Endothelial cell of umbilical vein (primary cell): ENCODE data around the gene ZNF112. TPM values are rescaled to one million over a fixed set of nuclear protein-coding genes. Genes with fewer than 3 reads are reported as not detected.

Experiments used
- BruUV-seq: library from RNA; stranded (reverse); fragments of 400-500 nt; replicated peaks from 2 replicates; lab custom pipeline; 2021; lab: Mats Ljungman, UMichigan
- CTCF ChIA-PET: fragments of 300-600, 350-600 bp; sonication (Branson Sonifier 250); formaldehyde crosslinking; loops from one replicate; lab custom pipeline; 2021; ENCODE audit warnings: antibody characterized with exemption, inconsistent platforms; lab: Charles Lee
- POLR2A ChIA-PET: fragments of 300-600, 350-600 bp; sonication (Branson Sonifier 250); formaldehyde crosslinking; loops from one replicate; lab custom pipeline; 2021; ENCODE audit warnings: antibody characterized with exemption, inconsistent platforms; lab: Charles Lee
- DNase-seq: peaks from one replicate; pipeline ENCODE4 v3.0.0-alpha.2; 2011; ENCODE audit warnings: low read depth, low spot score
- FAIRE-seq: peaks from 2 replicates; lab custom pipeline; 2011; peaks lifted over from hg19 to GRCh38; lab: Jason Lieb, UNC
- H2AFZ ChIP-seq: 2 replicates; pipeline ENCODE4 v1.6.0; 2012; ENCODE audit warnings: low read depth, low read length, control low read depth, inconsistent platforms
- H3K27ac ChIP-seq: 2 replicates; pipeline ENCODE4 v1.5.1; 2011; ENCODE audit warnings: low read depth, mild to moderate bottlenecking, control low read depth, low read length, moderate library complexity; ENCODE audit not compliant: insufficient read depth
- H3K27me3 ChIP-seq, 2 experiments: 2 replicates each; pipeline versions ENCODE4 v1.6.0 to v1.6.1; 2011; ENCODE audit warnings: low read length in 2 of 2, mixed read lengths in 1 of 2; ENCODE audit not compliant: control insufficient read depth in 2 of 2, insufficient read depth in 2 of 2
- H3K36me3 ChIP-seq, 2 experiments: 2 replicates in 1 of 2; 3 replicates in 1 of 2; pipeline ENCODE4 v1.5.1; 2011; ENCODE audit warnings: low read length in 2 of 2, mild to moderate bottlenecking in 1 of 2, moderate library complexity in 1 of 2; ENCODE audit not compliant: control insufficient read depth in 2 of 2, insufficient read depth in 2 of 2; ENCODE audit errors: extremely low read depth in 1 of 2
- H3K4me1 ChIP-seq: 3 replicates; pipeline ENCODE4 v1.5.1; 2011; ENCODE audit warnings: mild to moderate bottlenecking, low read length; ENCODE audit not compliant: control insufficient read depth, insufficient read depth; ENCODE audit errors: extremely low read depth
- H3K4me2 ChIP-seq: 2 replicates; pipeline ENCODE4 v1.6.1; 2011; ENCODE audit warnings: low read length, control low read depth, mixed read lengths; ENCODE audit not compliant: insufficient read depth
- H3K4me3 ChIP-seq, 3 experiments: fragments of 200-600 bp in 1 of 3; sonication (generic), shearing (Covaris generic) in 1 of 3; replicated peaks in 1 of 3; 2 replicates each; pipeline ENCODE4 v1.5.1; 2011 to 2016; ENCODE audit warnings: control low read depth in 3 of 3, low read length in 3 of 3, mild to moderate bottlenecking in 2 of 3, inconsistent platforms in 1 of 3, low read depth in 1 of 3, moderate library complexity in 1 of 3; ENCODE audit not compliant: insufficient read depth in 1 of 3
- H3K79me2 ChIP-seq: 2 replicates; pipeline ENCODE4 v1.6.0; 2012; ENCODE audit warnings: low read length, inconsistent platforms; ENCODE audit not compliant: control insufficient read depth, insufficient read depth
- H3K9ac ChIP-seq: replicated peaks from 2 replicates; pipeline ENCODE3; 2011; ENCODE audit warnings: low read length, control low read depth; ENCODE audit not compliant: insufficient read depth; ENCODE audit errors: extremely low read depth
- H3K9me1 ChIP-seq: replicated peaks from 3 replicates; pipeline ENCODE4 v1.6.0; 2011; ENCODE audit warnings: mild to moderate bottlenecking, low read length; ENCODE audit not compliant: control insufficient read depth, insufficient read depth; ENCODE audit errors: extremely low read depth
- H3K9me3 ChIP-seq: replicated peaks from 2 replicates; pipeline ENCODE4 v1.5.1; 2012; ENCODE audit warnings: low read length, inconsistent platforms; ENCODE audit not compliant: control insufficient read depth, insufficient read depth
- H4K20me1 ChIP-seq: replicated peaks from 2 replicates; pipeline ENCODE3; 2011; ENCODE audit warnings: mild to moderate bottlenecking, low read length; ENCODE audit not compliant: control insufficient read depth, insufficient read depth; ENCODE audit errors: extremely low read depth
- CTCF ChIP-seq, 2 donors: IDR thresholded peaks; 1 replicate in 1 of 2; 2 replicates in 1 of 2; pipeline ENCODE4 v1.5.1; 2011; ENCODE audit warnings: low read length in 2 of 2, mild to moderate bottlenecking in 2 of 2, moderate library complexity in 2 of 2, control low read depth in 1 of 2, inconsistent platforms in 1 of 2, low read depth in 1 of 2; ENCODE audit not compliant: insufficient read depth in 1 of 2; ENCODE audit errors: extremely low read depth in 1 of 2
- EZH2 ChIP-seq: IDR thresholded peaks from 2 replicates; pipeline ENCODE4 v1.6.1; 2012; ENCODE audit warnings: borderline replicate concordance, low read depth, mild to moderate bottlenecking, moderate library complexity, low read length, inconsistent platforms; ENCODE audit not compliant: severe bottlenecking
- FOS ChIP-seq: IDR thresholded peaks from 2 replicates; pipeline ENCODE4 v1.6.1; 2011; ENCODE audit warnings: mild to moderate bottlenecking, low read length, moderate library complexity, borderline replicate concordance; ENCODE audit not compliant: insufficient read depth
- GATA2 ChIP-seq: IDR thresholded peaks from 2 replicates; pipeline ENCODE4 v1.7.0; 2011; ENCODE audit warnings: low read depth, mild to moderate bottlenecking, moderate library complexity, mixed read lengths, low read length; ENCODE audit not compliant: insufficient read length, insufficient read depth
- JUN ChIP-seq: IDR thresholded peaks from 2 replicates; pipeline ENCODE4 v1.6.1; 2011; ENCODE audit warnings: borderline replicate concordance, low read depth; ENCODE audit not compliant: insufficient read length, insufficient read depth
- MYC ChIP-seq: IDR thresholded peaks from one replicate; pipeline ENCODE4 v1.6.1; 2011; ENCODE audit warnings: mild to moderate bottlenecking, low read depth, low read length
- POLR2A ChIP-seq: IDR thresholded peaks from 2 replicates; pipeline ENCODE4 v1.6.1; 2012; ENCODE audit warnings: low read depth, mild to moderate bottlenecking, control low read depth, low read length
- POLR2AphosphoS5 ChIP-seq: IDR thresholded peaks from 2 replicates; pipeline ENCODE4 v1.6.1; 2012; ENCODE audit warnings: low read depth, mild to moderate bottlenecking, control low read depth, low read length, moderate library complexity; ENCODE audit not compliant: insufficient read depth
- dilution Hi-C: fragments of 300-500 bp; cut with MboI; formaldehyde crosslinking; loops from one replicate; pipeline ENCODE4 v1.15.0; 2019; ENCODE audit warnings: low sequenced_read_pairs; ENCODE audit not compliant: extremely low pct_ligation_motif_present
- intact Hi-C: fragments of 100-400 bp; cut with micrococcal nuclease; formaldehyde crosslinking; loops from one replicate; pipeline ENCODE4 v1.10.0; 2022
- polyA plus RNA-seq, 4 experiments: library from polyadenylated mRNA; depleted of rRNA in 3 of 4; stranded (reverse) in 3 of 4; unstranded in 1 of 4; fragments of >200 nt; gene quantifications; 2 replicates each; pipeline versions ENCODE4 v1.2.1 to v1.2.3, GENCODE V29; 2011 to 2012; ENCODE audit warnings: missing spikeins in 1 of 4
- total RNA-seq: library from RNA; stranded (reverse); gene quantifications from 2 replicates; pipeline ENCODE4 v1.2.3, GENCODE V29; 2021
- TF ChIP-seq, protein P1 (sequence below): IDR thresholded peaks from 2 replicates; pipeline ENCODE4 v1.6.1; 2011; ENCODE audit not compliant: insufficient read depth, insufficient read length

Gene ZNF112
- total and polyA plus RNA-seq, 2 donors (not counting 3 experiments of a cell fraction or from before 2014, with no cell fraction given), result 2.0 to 4.6 TPM

- POLR2A ChIA-PET, result no interaction called here
- H3K4me1 ChIP-seq, result peaks cover 5% of the 10 kb centered on the region
- H3K79me2 ChIP-seq, result no peaks in the 10 kb centered on the region
- intact Hi-C loops (loop anchor here (10.0 kb wide), 2 partner anchors 141 to 301 kb away; partner anchors contain the start of genes ZNF226 and ZNF230), dilution Hi-C loops (no loop called here)
- no peak overlapping the region for H3K4me3 ChIP-seq
- no peak overlapping the region for H3K9ac ChIP-seq
- no peak overlapping the region for H2AFZ ChIP-seq
- TF ChIP-seq CTCF (IDR thresholded peaks at IDR 0.05; ENCODE audit: extremely low read depth in 1 of 2, insufficient read depth in 1 of 2, low read depth in 1 of 2, low read length in 2 of 2) (no peak), MYC (no peak), JUN (no peak), POLR2A (no peak), GATA2 (no peak), POLR2AphosphoS5 (no peak), EZH2 (no peak), FOS (no peak)
- TF ChIP-seq, protein P1, sequence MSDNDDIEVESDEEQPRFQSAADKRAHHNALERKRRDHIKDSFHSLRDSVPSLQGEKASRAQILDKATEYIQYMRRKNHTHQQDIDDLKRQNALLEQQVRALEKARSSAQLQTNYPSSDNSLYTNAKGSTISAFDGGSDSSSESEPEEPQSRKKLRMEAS, result no peak
- no peak for DNase-seq
- no peaks in the 10 kb centered on the region for H3K9me3 ChIP-seq
- BruUV-seq, result no TSS peak
- H3K4me2 ChIP-seq, result no peak overlapping the region
- no peaks in the 10 kb centered on the region for H4K20me1 ChIP-seq
- no peaks in the 10 kb centered on the region for H3K36me3 ChIP-seq
- H3K27me3 ChIP-seq, result no peaks in the 10 kb centered on the region
- H3K27ac ChIP-seq, result no peak overlapping the region
- CTCF ChIA-PET, result no interaction called here
- no peak for FAIRE-seq
- no peaks in the 10 kb centered on the region for H3K9me1 ChIP-seq
Measured at GRCh38 chr19:44306283-44306682, 50.2 kb downstream of the ZNF112 start.
